ENCODE results near the gene SEMA4A.

DNA sequence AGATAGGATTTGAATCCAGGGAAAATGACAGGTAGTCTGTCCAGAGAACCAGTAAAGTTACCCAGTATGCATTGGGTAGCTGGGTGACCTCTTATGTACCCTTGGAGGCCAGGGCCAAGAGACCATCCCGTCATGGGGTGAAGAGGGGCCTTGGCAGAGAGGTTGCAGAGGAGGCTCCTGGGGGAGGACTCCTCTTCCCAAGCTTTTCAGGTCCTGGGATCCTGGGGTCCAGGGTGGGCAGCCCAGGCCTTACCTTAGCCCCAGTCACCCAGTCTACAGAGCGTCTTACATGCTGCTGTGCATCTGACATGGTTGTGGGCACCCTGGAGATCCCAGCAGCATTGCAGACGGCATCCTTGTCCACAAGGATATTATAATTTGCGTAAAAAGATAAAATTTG lies 73.4 kb downstream of the SEMA4A start:
- no peak for TF ChIP-seq POLR2AphosphoS5 (IDR thresholded peaks at IDR 0.05; ENCODE audit: borderline replicate concordance, low read depth, low read length)
- no peak for TF ChIP-seq FOXP2 (optimal IDR thresholded peaks at IDR 0.05; ENCODE audit: control extremely low read depth, extremely low read length, insufficient read depth)
